ENCODE results near the gene MRM1.
A peak's percentile ranks its signal among the peaks of the same experiment; 100 is the strongest.

MRM1 gene

DNA sequence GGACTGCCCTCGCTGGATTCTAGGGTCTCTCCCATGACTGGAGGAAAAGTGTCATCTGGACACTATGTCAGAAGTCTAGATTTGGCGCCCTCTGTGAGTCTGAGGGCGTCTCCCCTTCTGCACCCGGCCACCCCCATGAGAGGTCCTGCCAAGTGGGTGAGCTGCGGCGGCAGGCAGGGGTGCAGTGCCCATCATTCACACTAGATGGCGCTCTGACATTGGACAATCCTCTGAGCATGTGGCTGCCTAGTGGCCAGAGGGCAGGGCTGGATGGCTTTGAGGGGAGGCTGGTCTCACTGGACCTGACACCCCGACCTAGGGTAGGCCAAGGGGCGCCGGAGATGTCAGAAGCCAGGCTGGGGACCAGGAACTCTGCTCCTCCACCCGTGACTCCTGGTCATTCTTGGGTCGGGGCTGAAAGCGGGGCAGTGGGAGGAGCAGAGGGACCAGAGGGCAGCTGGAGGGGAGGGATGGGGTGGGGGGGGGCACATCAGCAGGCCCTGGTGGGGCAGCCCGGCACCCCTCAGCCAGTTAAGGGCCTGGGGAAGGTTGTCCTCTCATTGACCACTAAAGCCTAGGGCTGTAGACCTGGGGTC is 28.0 kb downstream of the MRM1 start:
- H3K4me3 ChIP-seq (replicated peaks; ENCODE audit: low read depth, low read length) = no peak overlapping the region
- TF ChIP-seq CTCF (IDR thresholded peaks at IDR 0.05; ENCODE audit: low read depth, low read length, missing control alignments) = peak; percentile 92
- peak; percentile 36 for DNase-seq (ENCODE audit: extremely low read depth, low read depth)

- DNase-seq (ENCODE audit: extremely low read depth, low read depth) = no peak
- no peak for TF ChIP-seq CTCF (IDR thresholded peaks at IDR 0.05; ENCODE audit: low read depth, low read length, missing control alignments)
- H3K4me3 ChIP-seq (replicated peaks; ENCODE audit: low read depth, low read length) = no peak overlapping the region
Observed at GRCh38 chr17:36629970-36630502, 28.7 kb downstream of the MRM1 start.

- no peak for TF ChIP-seq CTCF (IDR thresholded peaks at IDR 0.05; ENCODE audit: low read depth, low read length, missing control alignments)
- DNase-seq (ENCODE audit: extremely low read depth, low read depth) = no peak
- no peak overlapping the region for H3K4me3 ChIP-seq (replicated peaks; ENCODE audit: low read depth, low read length)
Observed at GRCh38 chr17:36631022-36631421, 29.6 kb downstream of the MRM1 start.

- no peak overlapping the region for H3K4me3 ChIP-seq (replicated peaks; ENCODE audit: low read depth, low read length)
- DNase-seq (ENCODE audit: extremely low read depth, low read depth) = no peak
- TF ChIP-seq CTCF (IDR thresholded peaks at IDR 0.05; ENCODE audit: low read depth, low read length, missing control alignments) = no peak
Observed at GRCh38 chr17:36632916-36633771, 31.8 kb downstream of the MRM1 start.

DNA sequence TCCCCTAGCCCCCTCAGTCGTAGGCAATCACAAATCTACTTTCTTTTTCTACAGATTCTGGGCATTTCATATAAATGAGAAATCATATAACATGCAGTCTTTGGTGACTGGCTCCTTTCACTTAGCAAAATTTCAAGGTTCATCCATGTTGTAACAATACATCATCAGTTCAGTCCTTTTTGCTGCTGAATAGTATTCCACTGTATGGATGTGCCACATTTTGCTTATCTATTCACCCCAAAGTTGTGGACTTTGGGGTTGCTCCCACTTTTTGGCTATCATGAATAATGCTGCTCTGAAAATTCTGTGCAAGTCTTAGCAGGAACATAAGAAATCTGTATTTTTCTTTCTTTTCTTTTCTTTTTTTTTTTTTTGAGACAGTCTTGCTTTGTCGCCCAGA is 39.0 kb downstream of the MRM1 start:
- H3K4me3 ChIP-seq (replicated peaks; ENCODE audit: low read depth, low read length) = no peak overlapping the region
- no peak for TF ChIP-seq CTCF (IDR thresholded peaks at IDR 0.05; ENCODE audit: low read depth, low read length, missing control alignments)
- DNase-seq (ENCODE audit: extremely low read depth, low read depth) = no peak

- no peak for TF ChIP-seq CTCF (IDR thresholded peaks at IDR 0.05; ENCODE audit: low read depth, low read length, missing control alignments)
- DNase-seq (ENCODE audit: extremely low read depth, low read depth) = no peak
- no peak overlapping the region for H3K4me3 ChIP-seq (replicated peaks; ENCODE audit: low read depth, low read length)
Observed at GRCh38 chr17:36640836-36641235, 39.5 kb downstream of the MRM1 start.
